Gastrocnemius medialis (tissue), 4 donors: ENCODE data around the gene RAD18.

ENCODE experiments used
- POLR2A ChIP-seq, 2 donors: fragments of 450-650 bp; IDR thresholded peaks; one replicate each; pipeline ENCODE4 v1.6.1; 2017; ENCODE audit warnings: antibody characterized with exemption in 2 of 2, mild to moderate bottlenecking in 2 of 2, moderate library complexity in 2 of 2
- TF ChIP-seq, protein P1 (sequence below), 5 experiments: fragments of 450-650 bp in 3 of 5; fragments of 200-600 bp in 2 of 5; sonication (generic) in 2 of 5; IDR thresholded peaks in 4 of 5; conservative IDR thresholded peaks in 1 of 5; 1 replicate in 4 of 5; 2 replicates in 1 of 5; pipeline ENCODE4 v1.5.1; 2016 to 2019; ENCODE audit warnings: antibody characterized with exemption in 5 of 5, mild to moderate bottlenecking in 3 of 5, moderate library complexity in 3 of 5

GRCh38 chr3:8974458-8974857, 11.2 kb upstream of the RAD18 start:
- TF ChIP-seq, protein P1, sequence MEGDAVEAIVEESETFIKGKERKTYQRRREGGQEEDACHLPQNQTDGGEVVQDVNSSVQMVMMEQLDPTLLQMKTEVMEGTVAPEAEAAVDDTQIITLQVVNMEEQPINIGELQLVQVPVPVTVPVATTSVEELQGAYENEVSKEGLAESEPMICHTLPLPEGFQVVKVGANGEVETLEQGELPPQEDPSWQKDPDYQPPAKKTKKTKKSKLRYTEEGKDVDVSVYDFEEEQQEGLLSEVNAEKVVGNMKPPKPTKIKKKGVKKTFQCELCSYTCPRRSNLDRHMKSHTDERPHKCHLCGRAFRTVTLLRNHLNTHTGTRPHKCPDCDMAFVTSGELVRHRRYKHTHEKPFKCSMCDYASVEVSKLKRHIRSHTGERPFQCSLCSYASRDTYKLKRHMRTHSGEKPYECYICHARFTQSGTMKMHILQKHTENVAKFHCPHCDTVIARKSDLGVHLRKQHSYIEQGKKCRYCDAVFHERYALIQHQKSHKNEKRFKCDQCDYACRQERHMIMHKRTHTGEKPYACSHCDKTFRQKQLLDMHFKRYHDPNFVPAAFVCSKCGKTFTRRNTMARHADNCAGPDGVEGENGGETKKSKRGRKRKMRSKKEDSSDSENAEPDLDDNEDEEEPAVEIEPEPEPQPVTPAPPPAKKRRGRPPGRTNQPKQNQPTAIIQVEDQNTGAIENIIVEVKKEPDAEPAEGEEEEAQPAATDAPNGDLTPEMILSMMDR (IDR thresholded peaks at IDR 0.05 in 4 of 5, conservative IDR thresholded peaks at IDR 0.05 in 1 of 5), result no peak
- no peak for TF ChIP-seq POLR2A (IDR thresholded peaks at IDR 0.05)
